ENCODE measurements around the gene SYTL3. TPM values are rescaled to one million over a fixed set of nuclear protein-coding genes. Genes with fewer than 3 reads are reported as not detected.
"Not testable (repeated sequence)": the region's sequence is repeated elsewhere in the genome, so short reads cannot be mapped to it uniquely, and the experiment has no call there.

Gene SYTL3
- total and polyA plus RNA-seq, 7 donors, result 1.7 to 17.3 (median 4.1) TPM

GRCh38 chr6:158653577-158654354, 3.9 kb downstream of the SYTL3 start:
- H3K27ac ChIP-seq, result peak overlapping the region; percentile 85
- no peaks in the 10 kb centered on the region for H3K27me3 ChIP-seq (ENCODE audit: insufficient read depth in 3 of 3, low read length in 2 of 3)
- no peaks in the 10 kb centered on the region for H3K36me3 ChIP-seq (ENCODE audit: insufficient read depth in 1 of 2, low read depth in 1 of 2)
- no peak for DNase-seq
- H3K9me3 ChIP-seq, result no peaks in the 10 kb centered on the region
- no peak overlapping the region for H3K4me3 ChIP-seq
- peaks cover 26% of the 10 kb centered on the region for H3K4me1 ChIP-seq
- ATAC-seq, result no peak
- TF ChIP-seq CTCF (IDR thresholded peaks at IDR 0.05), result no peak
- intact Hi-C loops (cut with DNase I), result no loop called here
- 77 to 87% (median 78%) methylated on average over 15 of the region's 15 CpGs for whole genome bisulfite sequencing, 3 donors

- 27 to 40% (median 30%) methylated on average over 6 of the region's 6 CpGs for WGBS, 3 donors
- no peaks in the 10 kb centered on the region for H3K27me3 ChIP-seq (ENCODE audit: insufficient read depth in 3 of 3, low read length in 2 of 3)
- H3K27ac ChIP-seq, result peak overlapping the region; percentile 85
- DNase-seq (peak; percentile 85 to 91), ATAC-seq (peak; percentile 93 to 97 (median 96))
- H3K36me3 ChIP-seq (ENCODE audit: insufficient read depth in 1 of 2, low read depth in 1 of 2), result no peaks in the 10 kb centered on the region
- peaks cover 20% of the 10 kb centered on the region for H3K4me1 ChIP-seq
- H3K4me3 ChIP-seq, result peak overlapping the region; percentile 29
- intact Hi-C loops (cut with DNase I), result no loop called here
- TF ChIP-seq CTCF (IDR thresholded peaks at IDR 0.05), result no peak
- H3K9me3 ChIP-seq, result no peaks in the 10 kb centered on the region
Observed at GRCh38 chr6:158654498-158654897, 4.6 kb downstream of the SYTL3 start.

GRCh38 chr6:158654960-158655489, 5.2 kb downstream of the SYTL3 start:
- intact Hi-C loops (cut with DNase I), result no loop called here

GRCh38 chr6:158655569-158656450, 6.0 kb downstream of the SYTL3 start:
- 75 to 82% (median 79%) methylated on average over 21 to 22 of the region's 22 CpGs for WGBS, 3 donors
- Histone ChIP-seq H3K27me3 (ENCODE audit: insufficient read depth in 3 of 3, low read length in 2 of 3) (no peaks in the 10 kb centered on the region), H3K9me3 (no peaks in the 10 kb centered on the region), H3K27ac (peak overlapping the region; percentile 85), H3K36me3 (ENCODE audit: insufficient read depth in 1 of 2, low read depth in 1 of 2) (no peaks in the 10 kb centered on the region), H3K4me3 (peak overlapping the region; percentile 29), H3K4me1 (peaks cover 20% of the 10 kb centered on the region)
- no peak for TF ChIP-seq CTCF (IDR thresholded peaks at IDR 0.05)
- peak in 1 of 2 donors; percentile 56 for DNase-seq
- ATAC-seq, result peak; percentile 41 to 78 (median 54)
- intact Hi-C loops (cut with DNase I), result no loop called here

More at GRCh38 chr6:158654960-158655489, 5.2 kb downstream of the SYTL3 start:
- H3K27ac ChIP-seq, result peak overlapping the region; percentile 85
- TF ChIP-seq CTCF (IDR thresholded peaks at IDR 0.05), result no peak
- no peaks in the 10 kb centered on the region for H3K27me3 ChIP-seq (ENCODE audit: insufficient read depth in 3 of 3, low read length in 2 of 3)
- ATAC-seq, result peak; percentile 72 to 81 (median 75)
- H3K9me3 ChIP-seq, result no peaks in the 10 kb centered on the region
- WGBS, 3 donors, result 18 to 27% (median 18%) methylated on average over 10 of the region's 10 CpGs
- no peak for DNase-seq
- H3K4me3 ChIP-seq, result peak overlapping the region; percentile 29
- H3K36me3 ChIP-seq (ENCODE audit: insufficient read depth in 1 of 2, low read depth in 1 of 2), result no peaks in the 10 kb centered on the region
- H3K4me1 ChIP-seq, result peaks cover 20% of the 10 kb centered on the region

- ATAC-seq; intact Hi-C loops (cut with DNase I); H3K27me3 ChIP-seq (ENCODE audit: insufficient read depth in 3 of 3, low read length in 2 of 3); DNase-seq; H3K27ac ChIP-seq; H3K36me3 ChIP-seq (ENCODE audit: insufficient read depth in 1 of 2, low read depth in 1 of 2); H3K9me3 ChIP-seq; H3K4me3 ChIP-seq: not testable (repeated sequence)
- WGBS, 3 donors, result 63 to 73% (median 66%) methylated on average over 9 of the region's 9 CpGs
- H3K4me1 ChIP-seq, result peaks cover 20% of the 10 kb centered on the region
Observed at GRCh38 chr6:158656986-158657385, 7.1 kb downstream of the SYTL3 start.

Data from psoas muscle (tissue), 8 donors.